Brain microvascular endothelial cell (primary cell): ENCODE results near the gene CUZD1.

Source experiments
- DNase-seq: peaks from one replicate; pipeline ENCODE4 v3.0.0-alpha.2; 2020
- H3K27ac ChIP-seq: fragments of 250-450 bp; sonication (Bioruptor Pico); 2 replicates; pipeline ENCODE4 v1.5.1; 2020; ENCODE audit warnings: mild to moderate bottlenecking, moderate library complexity
- H3K27me3 ChIP-seq: fragments of 250-450 bp; sonication (Bioruptor Pico); replicated peaks from 2 replicates; pipeline ENCODE4 v1.5.1; 2020; ENCODE audit warnings: mild to moderate bottlenecking
- H3K36me3 ChIP-seq: fragments of 250-450 bp; sonication (Bioruptor Pico); replicated peaks from 2 replicates; pipeline ENCODE4 v1.5.1; 2020; ENCODE audit warnings: mild to moderate bottlenecking
- H3K4me3 ChIP-seq: 2 replicates; pipeline ENCODE4 v1.5.1; 2011; ENCODE audit warnings: low read depth, mild to moderate bottlenecking, control low read depth, low read length, moderate library complexity
- in situ Hi-C: cut with HindIII; loops from 2 replicates; pipeline ENCODE4 v1.10.0; 2017; ENCODE audit warnings: low sequenced_read_pairs, low pct_ligation_motif_present
- TF ChIP-seq, protein P1 (sequence below): IDR thresholded peaks from 2 replicates; pipeline ENCODE4 v1.5.1; 2011; ENCODE audit warnings: low read depth, mild to moderate bottlenecking, moderate library complexity, low read length, control low read depth, inconsistent platforms; ENCODE audit errors: missing control alignments

CUZD1 gene

DNA sequence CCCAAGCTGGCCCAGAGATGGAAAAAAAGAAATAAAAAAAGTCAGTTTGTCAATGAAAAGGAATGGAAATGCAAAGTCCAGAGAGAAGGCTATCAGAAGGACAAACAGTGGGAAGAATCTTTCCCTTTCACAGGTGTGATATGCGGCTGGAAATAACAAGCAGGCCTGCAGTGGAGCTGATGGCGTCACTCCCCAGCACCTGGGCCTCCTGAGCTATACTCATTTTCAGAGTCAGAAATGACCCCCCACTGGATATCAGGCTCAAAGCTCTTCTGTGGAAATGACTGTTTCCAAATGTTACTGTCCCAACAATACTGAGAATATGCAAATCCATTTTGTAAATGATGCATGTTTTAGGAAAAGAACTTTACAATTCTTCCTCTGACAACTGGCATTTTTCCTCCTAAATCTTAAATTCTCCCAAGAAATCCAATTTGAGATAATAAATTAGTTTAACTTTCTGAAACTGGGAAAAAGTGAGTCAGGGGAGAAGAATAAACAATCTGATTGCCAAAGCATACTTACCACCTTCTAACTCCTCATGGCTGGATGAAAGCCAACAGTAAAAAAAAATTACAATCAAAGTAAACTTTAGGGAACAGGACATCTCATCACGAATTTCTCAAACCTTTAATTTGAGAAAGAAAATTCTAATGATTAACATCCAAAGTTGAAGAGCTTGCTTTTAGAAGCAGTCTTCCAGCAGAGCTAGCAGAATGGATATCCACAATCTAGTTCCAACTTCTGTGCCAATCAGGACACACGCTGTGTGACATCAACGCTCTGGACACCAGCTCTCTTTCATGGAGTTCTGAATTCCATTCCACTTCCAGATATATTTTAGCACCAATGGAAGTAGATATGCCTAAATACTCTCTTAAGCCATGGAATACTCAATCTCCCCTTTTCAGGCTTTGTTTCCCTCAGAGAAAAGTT, 5.3 kb upstream of the CUZD1 start:
- no peaks in the 10 kb centered on the region for H3K36me3 ChIP-seq
- TF ChIP-seq, protein P1, sequence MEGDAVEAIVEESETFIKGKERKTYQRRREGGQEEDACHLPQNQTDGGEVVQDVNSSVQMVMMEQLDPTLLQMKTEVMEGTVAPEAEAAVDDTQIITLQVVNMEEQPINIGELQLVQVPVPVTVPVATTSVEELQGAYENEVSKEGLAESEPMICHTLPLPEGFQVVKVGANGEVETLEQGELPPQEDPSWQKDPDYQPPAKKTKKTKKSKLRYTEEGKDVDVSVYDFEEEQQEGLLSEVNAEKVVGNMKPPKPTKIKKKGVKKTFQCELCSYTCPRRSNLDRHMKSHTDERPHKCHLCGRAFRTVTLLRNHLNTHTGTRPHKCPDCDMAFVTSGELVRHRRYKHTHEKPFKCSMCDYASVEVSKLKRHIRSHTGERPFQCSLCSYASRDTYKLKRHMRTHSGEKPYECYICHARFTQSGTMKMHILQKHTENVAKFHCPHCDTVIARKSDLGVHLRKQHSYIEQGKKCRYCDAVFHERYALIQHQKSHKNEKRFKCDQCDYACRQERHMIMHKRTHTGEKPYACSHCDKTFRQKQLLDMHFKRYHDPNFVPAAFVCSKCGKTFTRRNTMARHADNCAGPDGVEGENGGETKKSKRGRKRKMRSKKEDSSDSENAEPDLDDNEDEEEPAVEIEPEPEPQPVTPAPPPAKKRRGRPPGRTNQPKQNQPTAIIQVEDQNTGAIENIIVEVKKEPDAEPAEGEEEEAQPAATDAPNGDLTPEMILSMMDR, result no peak
- no peak overlapping the region for H3K4me3 ChIP-seq
- DNase-seq, result no peak
- H3K27ac ChIP-seq, result no peak overlapping the region
- in situ Hi-C loops, result no loop called here
- H3K27me3 ChIP-seq, result no peaks in the 10 kb centered on the region

DNA sequence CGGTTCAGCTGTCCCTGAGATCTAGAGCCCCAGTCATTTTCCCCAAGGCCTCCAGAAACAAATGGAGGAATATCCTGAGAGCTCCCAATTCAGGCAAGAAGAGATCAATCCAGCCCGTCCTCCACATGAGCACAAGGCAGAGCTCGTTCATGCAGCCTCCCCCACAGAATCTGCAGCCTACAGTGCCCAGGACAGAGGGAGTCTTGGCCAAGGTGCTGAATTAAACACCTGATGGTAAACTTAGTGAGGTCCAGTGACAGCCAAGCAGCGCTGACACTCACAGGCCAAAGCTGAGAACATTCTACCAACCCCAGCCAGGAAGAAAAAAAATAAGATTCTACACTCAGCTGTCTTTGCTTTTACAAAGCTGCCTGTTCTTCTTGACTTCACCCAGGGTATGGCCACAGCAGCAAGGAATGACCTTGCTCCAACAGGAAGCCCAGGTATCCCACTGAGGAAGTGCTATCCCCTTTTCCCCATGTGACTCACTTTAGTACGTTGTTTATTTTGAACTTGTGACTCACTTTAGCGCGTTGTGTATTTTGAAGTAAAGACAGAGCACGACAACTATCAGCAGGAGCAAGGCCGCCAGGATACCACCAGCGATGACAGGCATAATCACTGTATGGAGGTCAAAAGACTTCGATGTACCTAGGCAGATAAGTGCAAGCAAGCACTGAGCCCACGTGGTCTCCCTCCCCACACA, 4.4 kb upstream of the CUZD1 start:
- no peak for DNase-seq
- H3K27me3 ChIP-seq, result no peaks in the 10 kb centered on the region
- H3K36me3 ChIP-seq, result no peaks in the 10 kb centered on the region
- TF ChIP-seq, protein P1, result no peak
- in situ Hi-C loops, result no loop called here
- no peak overlapping the region for H3K4me3 ChIP-seq
- no peak overlapping the region for H3K27ac ChIP-seq

DNA sequence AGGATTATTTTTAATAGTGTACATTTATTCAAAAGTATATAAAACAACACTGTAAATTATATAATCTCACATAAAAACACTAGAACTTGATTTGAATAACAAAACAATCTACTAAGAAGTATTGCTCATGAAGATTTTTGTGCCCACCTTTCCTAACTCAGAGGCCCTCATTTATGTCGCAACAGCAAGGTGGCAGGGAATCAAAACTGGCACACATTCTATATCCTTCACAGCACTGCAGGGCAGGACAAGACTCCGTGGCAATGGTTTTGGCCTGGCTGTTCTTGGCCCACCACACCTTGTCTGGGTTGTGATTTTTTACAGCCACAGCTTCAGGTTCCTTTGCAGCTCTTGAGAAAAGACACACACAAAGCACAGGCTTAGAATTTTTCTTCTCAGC, 3.4 kb upstream of the CUZD1 start:
- no peak for DNase-seq
- TF ChIP-seq, protein P1, result no peak
- in situ Hi-C loops, result no loop called here
- H3K36me3 ChIP-seq, result no peaks in the 10 kb centered on the region
- no peaks in the 10 kb centered on the region for H3K27me3 ChIP-seq
- no peak overlapping the region for H3K4me3 ChIP-seq
- H3K27ac ChIP-seq, result no peak overlapping the region

DNA sequence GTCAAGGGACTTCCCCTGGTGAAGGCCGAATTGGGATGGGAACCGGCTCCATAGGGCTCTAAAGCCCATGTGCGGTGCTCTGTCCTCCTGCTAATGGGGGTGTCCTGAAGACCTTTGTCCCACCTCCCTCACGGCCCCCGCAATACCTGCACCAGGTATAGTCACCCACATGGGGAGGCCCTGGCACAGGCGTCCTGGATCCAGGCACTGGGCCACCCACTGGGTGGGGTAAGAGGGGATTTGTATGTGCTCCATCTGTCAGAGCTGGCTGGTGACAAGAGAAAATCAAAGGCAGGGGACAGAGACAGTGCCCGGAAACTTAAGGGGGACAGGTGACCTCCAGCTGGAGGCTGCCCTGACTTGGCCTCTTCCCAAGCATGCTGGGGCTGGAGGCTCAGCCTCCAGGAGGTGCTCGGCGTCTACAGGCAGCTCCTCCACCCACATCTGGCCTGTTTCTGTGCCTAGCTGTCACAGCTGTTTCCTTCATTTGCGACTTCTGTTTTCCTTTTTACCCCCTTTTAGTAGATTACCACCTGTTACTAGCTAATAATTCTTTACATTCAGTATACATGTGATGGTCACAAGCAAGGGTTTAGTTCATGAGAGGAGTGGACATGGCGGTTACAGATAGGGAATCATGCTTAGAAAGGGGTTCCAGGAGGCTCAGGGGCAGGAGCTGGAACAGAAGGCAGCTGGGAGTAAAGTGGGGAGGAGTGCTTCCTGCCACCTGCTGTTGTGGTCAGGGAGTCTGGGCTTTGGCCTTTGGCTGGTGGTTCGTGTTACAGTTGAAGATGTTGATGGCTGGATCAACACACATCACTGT, 2.3 kb upstream of the CUZD1 start:
- Histone ChIP-seq H3K4me3 (no peak overlapping the region), H3K27me3 (no peaks in the 10 kb centered on the region), H3K36me3 (no peaks in the 10 kb centered on the region), H3K27ac (no peak overlapping the region)
- in situ Hi-C loops, result no loop called here
- no peak for DNase-seq
- TF ChIP-seq, protein P1, result no peak

DNA sequence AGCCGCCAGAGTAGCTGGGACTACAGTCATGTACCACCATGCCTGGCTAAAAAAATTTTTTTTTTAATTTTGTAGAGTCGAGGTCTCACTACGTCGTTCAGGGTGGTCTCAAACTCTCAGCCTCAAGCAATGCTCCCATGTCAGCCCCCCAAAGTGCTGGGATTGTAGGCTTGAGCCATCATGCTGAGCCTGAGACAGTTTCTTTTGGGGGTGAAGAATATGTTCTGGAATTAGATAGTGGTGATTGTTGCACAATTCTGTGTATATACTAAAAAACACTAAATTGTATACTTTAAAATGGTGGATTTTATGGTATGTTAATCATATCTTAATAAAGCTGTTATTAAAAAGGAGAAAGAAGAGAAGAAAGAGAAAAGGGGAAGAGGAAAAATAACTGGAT, 1.5 kb downstream of the CUZD1 start:
- no peak for DNase-seq
- Histone ChIP-seq H3K27ac (no peak overlapping the region), H3K27me3 (no peaks in the 10 kb centered on the region), H3K36me3 (no peaks in the 10 kb centered on the region), H3K4me3 (no peak overlapping the region)
- TF ChIP-seq, protein P1, result no peak
- in situ Hi-C loops, result no loop called here
